Measurements from ENCODE around the gene TTC23L.

DNA sequence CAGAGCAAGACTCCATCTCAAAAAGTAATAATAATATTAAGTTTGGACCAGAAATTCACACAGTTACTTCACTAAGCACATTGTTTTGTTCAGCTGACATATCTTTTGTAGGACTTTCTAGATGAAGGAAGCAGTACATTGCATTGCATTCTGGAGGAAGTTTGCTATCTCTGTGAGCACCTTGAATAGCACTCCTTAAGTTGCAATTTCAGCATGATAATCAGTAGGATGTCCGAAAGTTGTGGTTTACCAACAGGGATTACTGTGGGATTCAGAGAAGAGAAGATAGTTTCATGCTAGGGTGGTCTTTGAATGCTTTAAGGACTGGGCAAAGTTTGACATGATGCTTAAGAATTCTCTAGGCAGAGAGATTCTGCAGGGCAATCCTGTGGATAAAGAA is 18.4 kb upstream of the TTC23L start:
- TF ChIP-seq, protein P1, sequence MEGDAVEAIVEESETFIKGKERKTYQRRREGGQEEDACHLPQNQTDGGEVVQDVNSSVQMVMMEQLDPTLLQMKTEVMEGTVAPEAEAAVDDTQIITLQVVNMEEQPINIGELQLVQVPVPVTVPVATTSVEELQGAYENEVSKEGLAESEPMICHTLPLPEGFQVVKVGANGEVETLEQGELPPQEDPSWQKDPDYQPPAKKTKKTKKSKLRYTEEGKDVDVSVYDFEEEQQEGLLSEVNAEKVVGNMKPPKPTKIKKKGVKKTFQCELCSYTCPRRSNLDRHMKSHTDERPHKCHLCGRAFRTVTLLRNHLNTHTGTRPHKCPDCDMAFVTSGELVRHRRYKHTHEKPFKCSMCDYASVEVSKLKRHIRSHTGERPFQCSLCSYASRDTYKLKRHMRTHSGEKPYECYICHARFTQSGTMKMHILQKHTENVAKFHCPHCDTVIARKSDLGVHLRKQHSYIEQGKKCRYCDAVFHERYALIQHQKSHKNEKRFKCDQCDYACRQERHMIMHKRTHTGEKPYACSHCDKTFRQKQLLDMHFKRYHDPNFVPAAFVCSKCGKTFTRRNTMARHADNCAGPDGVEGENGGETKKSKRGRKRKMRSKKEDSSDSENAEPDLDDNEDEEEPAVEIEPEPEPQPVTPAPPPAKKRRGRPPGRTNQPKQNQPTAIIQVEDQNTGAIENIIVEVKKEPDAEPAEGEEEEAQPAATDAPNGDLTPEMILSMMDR (conservative IDR thresholded peaks at IDR 0.05; ENCODE audit: low read length) = no peak
- no peak for TF ChIP-seq EZH2phosphoT487 (IDR thresholded peaks at IDR 0.05; ENCODE audit: borderline replicate concordance)
